Endothelial cell of umbilical vein (primary cell): ENCODE measurements around the gene COL19A1. TPM values are rescaled to one million over a fixed set of nuclear protein-coding genes. Genes with fewer than 3 reads are reported as not detected.

Source experiments
- BruUV-seq: library from RNA; stranded (reverse); fragments of 400-500 nt; replicated peaks from 2 replicates; lab custom pipeline; 2021; lab: Mats Ljungman, UMichigan
- CTCF ChIA-PET: fragments of 300-600, 350-600 bp; sonication (Branson Sonifier 250); formaldehyde crosslinking; loops from one replicate; lab custom pipeline; 2021; ENCODE audit warnings: antibody characterized with exemption, inconsistent platforms; lab: Charles Lee
- POLR2A ChIA-PET: fragments of 300-600, 350-600 bp; sonication (Branson Sonifier 250); formaldehyde crosslinking; loops from one replicate; lab custom pipeline; 2021; ENCODE audit warnings: antibody characterized with exemption, inconsistent platforms; lab: Charles Lee
- DNase-seq: peaks from one replicate; pipeline ENCODE4 v3.0.0-alpha.2; 2011; ENCODE audit warnings: low read depth, low spot score
- FAIRE-seq: peaks from 2 replicates; lab custom pipeline; 2011; peaks lifted over from hg19 to GRCh38; lab: Jason Lieb, UNC
- H2AFZ ChIP-seq: 2 replicates; pipeline ENCODE4 v1.6.0; 2012; ENCODE audit warnings: low read depth, low read length, control low read depth, inconsistent platforms
- H3K27ac ChIP-seq: 2 replicates; pipeline ENCODE4 v1.5.1; 2011; ENCODE audit warnings: low read depth, mild to moderate bottlenecking, control low read depth, low read length, moderate library complexity; ENCODE audit not compliant: insufficient read depth
- H3K27me3 ChIP-seq, 2 experiments: 2 replicates each; pipeline versions ENCODE4 v1.6.0 to v1.6.1; 2011; ENCODE audit warnings: low read length in 2 of 2, mixed read lengths in 1 of 2; ENCODE audit not compliant: control insufficient read depth in 2 of 2, insufficient read depth in 2 of 2
- H3K36me3 ChIP-seq, 2 experiments: 2 replicates in 1 of 2; 3 replicates in 1 of 2; pipeline ENCODE4 v1.5.1; 2011; ENCODE audit warnings: low read length in 2 of 2, mild to moderate bottlenecking in 1 of 2, moderate library complexity in 1 of 2; ENCODE audit not compliant: control insufficient read depth in 2 of 2, insufficient read depth in 2 of 2; ENCODE audit errors: extremely low read depth in 1 of 2
- H3K4me1 ChIP-seq: 3 replicates; pipeline ENCODE4 v1.5.1; 2011; ENCODE audit warnings: mild to moderate bottlenecking, low read length; ENCODE audit not compliant: control insufficient read depth, insufficient read depth; ENCODE audit errors: extremely low read depth
- H3K4me2 ChIP-seq: 2 replicates; pipeline ENCODE4 v1.6.1; 2011; ENCODE audit warnings: low read length, control low read depth, mixed read lengths; ENCODE audit not compliant: insufficient read depth
- H3K4me3 ChIP-seq, 3 experiments: fragments of 200-600 bp in 1 of 3; sonication (generic), shearing (Covaris generic) in 1 of 3; replicated peaks in 1 of 3; 2 replicates each; pipeline ENCODE4 v1.5.1; 2011 to 2016; ENCODE audit warnings: control low read depth in 3 of 3, low read length in 3 of 3, mild to moderate bottlenecking in 2 of 3, inconsistent platforms in 1 of 3, low read depth in 1 of 3, moderate library complexity in 1 of 3; ENCODE audit not compliant: insufficient read depth in 1 of 3
- H3K79me2 ChIP-seq: 2 replicates; pipeline ENCODE4 v1.6.0; 2012; ENCODE audit warnings: low read length, inconsistent platforms; ENCODE audit not compliant: control insufficient read depth, insufficient read depth
- H3K9ac ChIP-seq: replicated peaks from 2 replicates; pipeline ENCODE3; 2011; ENCODE audit warnings: low read length, control low read depth; ENCODE audit not compliant: insufficient read depth; ENCODE audit errors: extremely low read depth
- H3K9me1 ChIP-seq: replicated peaks from 3 replicates; pipeline ENCODE4 v1.6.0; 2011; ENCODE audit warnings: mild to moderate bottlenecking, low read length; ENCODE audit not compliant: control insufficient read depth, insufficient read depth; ENCODE audit errors: extremely low read depth
- H3K9me3 ChIP-seq: replicated peaks from 2 replicates; pipeline ENCODE4 v1.5.1; 2012; ENCODE audit warnings: low read length, inconsistent platforms; ENCODE audit not compliant: control insufficient read depth, insufficient read depth
- H4K20me1 ChIP-seq: replicated peaks from 2 replicates; pipeline ENCODE3; 2011; ENCODE audit warnings: mild to moderate bottlenecking, low read length; ENCODE audit not compliant: control insufficient read depth, insufficient read depth; ENCODE audit errors: extremely low read depth
- CTCF ChIP-seq, 2 donors: IDR thresholded peaks; 1 replicate in 1 of 2; 2 replicates in 1 of 2; pipeline ENCODE4 v1.5.1; 2011; ENCODE audit warnings: low read length in 2 of 2, mild to moderate bottlenecking in 2 of 2, moderate library complexity in 2 of 2, control low read depth in 1 of 2, inconsistent platforms in 1 of 2, low read depth in 1 of 2; ENCODE audit not compliant: insufficient read depth in 1 of 2; ENCODE audit errors: extremely low read depth in 1 of 2
- EZH2 ChIP-seq: IDR thresholded peaks from 2 replicates; pipeline ENCODE4 v1.6.1; 2012; ENCODE audit warnings: borderline replicate concordance, low read depth, mild to moderate bottlenecking, moderate library complexity, low read length, inconsistent platforms; ENCODE audit not compliant: severe bottlenecking
- FOS ChIP-seq: IDR thresholded peaks from 2 replicates; pipeline ENCODE4 v1.6.1; 2011; ENCODE audit warnings: mild to moderate bottlenecking, low read length, moderate library complexity, borderline replicate concordance; ENCODE audit not compliant: insufficient read depth
- GATA2 ChIP-seq: IDR thresholded peaks from 2 replicates; pipeline ENCODE4 v1.7.0; 2011; ENCODE audit warnings: low read depth, mild to moderate bottlenecking, moderate library complexity, mixed read lengths, low read length; ENCODE audit not compliant: insufficient read length, insufficient read depth
- JUN ChIP-seq: IDR thresholded peaks from 2 replicates; pipeline ENCODE4 v1.6.1; 2011; ENCODE audit warnings: borderline replicate concordance, low read depth; ENCODE audit not compliant: insufficient read length, insufficient read depth
- MAX ChIP-seq: IDR thresholded peaks from 2 replicates; pipeline ENCODE4 v1.6.1; 2011; ENCODE audit not compliant: insufficient read depth, insufficient read length
- MYC ChIP-seq: IDR thresholded peaks from one replicate; pipeline ENCODE4 v1.6.1; 2011; ENCODE audit warnings: mild to moderate bottlenecking, low read depth, low read length
- POLR2A ChIP-seq: IDR thresholded peaks from 2 replicates; pipeline ENCODE4 v1.6.1; 2012; ENCODE audit warnings: low read depth, mild to moderate bottlenecking, control low read depth, low read length
- POLR2AphosphoS5 ChIP-seq: IDR thresholded peaks from 2 replicates; pipeline ENCODE4 v1.6.1; 2012; ENCODE audit warnings: low read depth, mild to moderate bottlenecking, control low read depth, low read length, moderate library complexity; ENCODE audit not compliant: insufficient read depth
- dilution Hi-C: fragments of 300-500 bp; cut with MboI; formaldehyde crosslinking; loops from one replicate; pipeline ENCODE4 v1.15.0; 2019; ENCODE audit warnings: low sequenced_read_pairs; ENCODE audit not compliant: extremely low pct_ligation_motif_present
- intact Hi-C: fragments of 100-400 bp; cut with micrococcal nuclease; formaldehyde crosslinking; loops from one replicate; pipeline ENCODE4 v1.10.0; 2022
- polyA plus RNA-seq, 4 experiments: library from polyadenylated mRNA; depleted of rRNA in 3 of 4; stranded (reverse) in 3 of 4; unstranded in 1 of 4; fragments of >200 nt; gene quantifications; 2 replicates each; pipeline versions ENCODE4 v1.2.1 to v1.2.3, GENCODE V29; 2011 to 2012; ENCODE audit warnings: missing spikeins in 1 of 4
- total RNA-seq: library from RNA; stranded (reverse); gene quantifications from 2 replicates; pipeline ENCODE4 v1.2.3, GENCODE V29; 2021

COL19A1 gene
- total and polyA plus RNA-seq, 2 donors (not counting 3 experiments of a cell fraction or from before 2014, with no cell fraction given), result not detected

- no peak overlapping the region for H3K9ac ChIP-seq
- intact Hi-C loops, result no loop called here
- TF ChIP-seq JUN, result no peak
- no peak for TF ChIP-seq POLR2AphosphoS5
- no peak for FAIRE-seq
- no peaks in the 10 kb centered on the region for H4K20me1 ChIP-seq
- H3K36me3 ChIP-seq, result no peaks in the 10 kb centered on the region
- H2AFZ ChIP-seq, result no peak overlapping the region
- H3K4me1 ChIP-seq, result no peaks in the 10 kb centered on the region
- H3K27me3 ChIP-seq, result no peaks in the 10 kb centered on the region
- BruUV-seq, result no TSS peak
- no peaks in the 10 kb centered on the region for H3K9me3 ChIP-seq
- dilution Hi-C loops, result no loop called here
- CTCF ChIA-PET, result no interaction called here
- no peak overlapping the region for H3K4me3 ChIP-seq
- DNase-seq, result no peak
- no peak overlapping the region for H3K4me2 ChIP-seq
- POLR2A ChIA-PET, result no interaction called here
- H3K79me2 ChIP-seq, result no peaks in the 10 kb centered on the region
- no peaks in the 10 kb centered on the region for H3K9me1 ChIP-seq
- H3K27ac ChIP-seq, result no peak overlapping the region
Measured at GRCh38 chr6:69913361-69913760, 47.0 kb downstream of the COL19A1 start.

GRCh38 chr6:69914015-69914485 lies 47.7 kb downstream of the COL19A1 start:
- ChIA-PET CTCF (no interaction called here), POLR2A (no interaction called here)
- H3K4me2 ChIP-seq, result no peak overlapping the region
- FAIRE-seq (no peak), DNase-seq (no peak)
- no peak overlapping the region for H2AFZ ChIP-seq
- no peak overlapping the region for H3K9ac ChIP-seq
- H3K9me1 ChIP-seq, result no peaks in the 10 kb centered on the region
- H4K20me1 ChIP-seq, result no peaks in the 10 kb centered on the region
- H3K36me3 ChIP-seq, result no peaks in the 10 kb centered on the region
- dilution Hi-C loops, result no loop called here
- no TSS peak for BruUV-seq
- no peaks in the 10 kb centered on the region for H3K4me1 ChIP-seq
- no peaks in the 10 kb centered on the region for H3K27me3 ChIP-seq
- H3K4me3 ChIP-seq, result no peak overlapping the region
- no peaks in the 10 kb centered on the region for H3K79me2 ChIP-seq
- H3K27ac ChIP-seq, result no peak overlapping the region
- intact Hi-C loops, result no loop called here
- no peak for TF ChIP-seq GATA2
- no peak for TF ChIP-seq CTCF (IDR thresholded peaks at IDR 0.05; ENCODE audit: extremely low read depth in 1 of 2, insufficient read depth in 1 of 2, low read depth in 1 of 2, low read length in 2 of 2)
- TF ChIP-seq MAX, result no peak
- TF ChIP-seq FOS, result no peak
- no peak for TF ChIP-seq MYC
- TF ChIP-seq EZH2, result no peak
- no peak for TF ChIP-seq POLR2AphosphoS5
- no peak for TF ChIP-seq POLR2A
- H3K9me3 ChIP-seq, result no peaks in the 10 kb centered on the region
